Skeletal muscle satellite cell (primary cell): ENCODE measurements around the gene ZNF235. TPM values are rescaled to one million over a fixed set of nuclear protein-coding genes. Genes with fewer than 3 reads are reported as not detected.
"Not testable (repeated sequence)": the region's sequence is repeated elsewhere in the genome, so short reads cannot be mapped to it uniquely, and the experiment has no call there.

Source experiments
- H3K27me3 ChIP-seq: 2 replicates; pipeline ENCODE4 v1.7.0; 2013; ENCODE audit warnings: low read length; ENCODE audit not compliant: control insufficient read depth, insufficient read depth
- H3K36me3 ChIP-seq: 2 replicates; pipeline ENCODE4 v1.7.0; 2013; ENCODE audit warnings: mild to moderate bottlenecking, control low read depth, low read length; ENCODE audit not compliant: insufficient read depth
- H3K4me1 ChIP-seq: 2 replicates; pipeline ENCODE4 v1.7.0; 2013; ENCODE audit warnings: low read length; ENCODE audit not compliant: control insufficient read depth, insufficient read depth
- H3K4me2 ChIP-seq: 2 replicates; pipeline ENCODE4 v1.7.0; 2013; ENCODE audit warnings: mild to moderate bottlenecking, low read length
- H3K4me3 ChIP-seq: 2 replicates; pipeline ENCODE4 v1.7.0; 2013; ENCODE audit warnings: low read length
- H3K9ac ChIP-seq: 2 replicates; pipeline ENCODE4 v1.7.0; 2013; ENCODE audit warnings: mild to moderate bottlenecking, low read depth, low read length, moderate library complexity
- H3K9me3 ChIP-seq: replicated peaks from 2 replicates; pipeline ENCODE4 v1.7.0; 2013; ENCODE audit warnings: mild to moderate bottlenecking, control low read depth, low read length
- total RNA-seq: library from RNA; depleted of rRNA; stranded (reverse); fragments of >200 nt; gene quantifications from 2 replicates; pipeline ENCODE4 v1.2.3, GENCODE V29; 2012; rRNA removed

ZNF235 gene
- total RNA-seq, result 1.8 and 2.8 TPM in 2 replicates

DNA sequence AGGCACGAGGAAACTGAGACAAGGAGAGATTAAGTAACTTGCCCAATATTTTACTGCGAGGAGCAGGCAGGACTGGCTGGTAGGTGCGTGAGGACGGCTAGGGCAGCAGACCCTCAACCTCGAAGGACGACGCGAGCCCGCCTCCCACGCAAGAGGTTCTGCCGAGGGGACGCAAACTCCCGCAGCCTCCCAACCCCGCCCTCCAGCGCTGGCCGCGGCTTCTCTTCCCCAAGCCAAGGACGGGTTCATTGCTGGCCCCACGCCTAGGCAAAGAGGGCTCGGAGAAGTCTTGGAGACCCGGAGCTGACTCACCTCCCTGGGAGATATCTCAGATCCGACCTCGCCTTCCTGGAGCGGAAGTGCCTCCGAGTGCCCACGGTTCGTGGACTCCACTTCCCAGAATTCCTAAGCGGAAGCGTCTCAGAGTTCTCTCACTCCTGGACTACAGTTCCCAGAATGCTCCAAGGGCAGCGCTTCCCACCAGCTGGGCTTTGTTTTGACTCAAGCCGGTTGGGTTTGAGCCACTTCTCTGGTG, at the start of gene ZNF235:
ZNF235 (minus strand) TSS at position 367 of the 535 bp plus-strand sequence. CDS start 1,621 bp downstream, outside the sequence.
- peaks cover 6% of the 10 kb centered on the region for H3K36me3 ChIP-seq
- H3K27me3 ChIP-seq, result no peaks in the 10 kb centered on the region
- H3K4me2 ChIP-seq, result peak within 1 kb of the TSS; percentile 87
- H3K9ac ChIP-seq, result peak within 1 kb of the TSS; percentile 81
- H3K4me3 ChIP-seq, result peak within 1 kb of the TSS; percentile 78
- no peaks in the 10 kb centered on the region for H3K9me3 ChIP-seq
- peaks cover 13% of the 10 kb centered on the region for H3K4me1 ChIP-seq

DNA sequence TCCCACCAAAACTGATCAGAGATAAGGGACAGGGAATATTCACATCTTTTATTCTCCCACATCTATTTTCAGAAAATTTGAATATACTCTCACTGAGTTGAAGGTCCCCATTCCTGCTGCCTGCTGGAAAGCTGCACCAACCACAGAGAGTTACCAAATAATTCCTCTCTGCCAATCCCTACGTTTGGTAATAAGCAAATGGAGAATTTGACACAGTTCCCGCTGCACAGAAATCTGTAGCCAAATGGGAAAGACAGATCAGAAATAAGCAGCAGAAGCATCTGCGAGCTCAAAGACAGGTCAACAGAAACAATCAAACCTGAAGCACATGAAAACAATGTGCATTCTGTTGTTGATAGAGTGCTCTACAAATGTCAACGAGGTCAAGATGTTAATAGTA, 41.7 kb upstream of the ZNF235 start:
- Histone ChIP-seq H3K4me3 (no peak overlapping the region), H3K9ac (no peak overlapping the region), H3K27me3 (no peaks in the 10 kb centered on the region), H3K4me2 (no peak overlapping the region), H3K36me3 (no peaks in the 10 kb centered on the region), H3K4me1 (no peaks in the 10 kb centered on the region), H3K9me3 (peaks cover 9% of the 10 kb centered on the region)

DNA sequence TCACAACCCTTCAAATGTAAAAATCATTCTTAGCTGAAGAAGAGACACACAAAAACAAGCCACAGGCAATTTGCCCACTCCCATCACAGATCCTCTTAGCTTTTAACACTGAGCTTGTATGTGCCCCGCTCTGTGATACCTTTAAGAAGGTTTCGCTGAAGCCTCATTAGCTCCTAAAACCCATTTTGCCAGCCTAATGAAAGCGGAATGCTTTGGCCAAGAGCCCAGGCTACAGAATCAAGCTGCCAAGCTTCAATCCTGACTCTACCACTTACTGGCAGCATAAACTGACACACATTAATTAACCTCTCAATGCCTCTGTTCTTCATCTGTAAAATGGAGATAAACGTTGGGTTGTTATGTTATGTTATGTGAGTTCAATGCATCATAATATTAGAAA, 41.1 kb upstream of the ZNF235 start:
- no peaks in the 10 kb centered on the region for H3K4me1 ChIP-seq
- no peak overlapping the region for H3K4me2 ChIP-seq
- H3K36me3 ChIP-seq, result no peaks in the 10 kb centered on the region
- H3K9ac ChIP-seq, result no peak overlapping the region
- peaks cover 9% of the 10 kb centered on the region for H3K9me3 ChIP-seq
- no peaks in the 10 kb centered on the region for H3K27me3 ChIP-seq
- H3K4me3 ChIP-seq, result no peak overlapping the region

DNA sequence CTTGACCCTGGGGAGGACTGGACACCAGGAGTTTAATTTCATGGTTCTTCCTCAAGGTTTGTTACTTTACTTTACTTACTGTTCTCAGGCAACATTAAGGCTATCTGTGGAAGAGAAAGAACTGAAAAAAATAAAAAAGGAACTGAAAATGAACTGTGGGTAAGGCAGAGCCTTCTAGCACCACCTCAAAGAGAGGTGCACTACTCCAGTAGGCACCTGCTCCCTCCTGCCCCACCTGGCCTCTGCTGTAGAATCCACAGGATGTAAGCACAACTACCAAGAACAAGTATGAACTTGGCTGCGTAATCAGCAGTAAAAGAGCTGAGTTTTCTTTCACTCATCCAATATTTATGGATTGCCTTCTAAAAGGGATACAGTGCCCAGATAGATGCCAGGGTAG, 39.4 kb upstream of the ZNF235 start:
- Histone ChIP-seq H3K27me3 (no peaks in the 10 kb centered on the region), H3K4me1 (no peaks in the 10 kb centered on the region), H3K9me3 (peaks cover 9% of the 10 kb centered on the region), H3K36me3 (peaks cover 11% of the 10 kb centered on the region), H3K4me3 (no peak overlapping the region), H3K9ac (no peak overlapping the region), H3K4me2 (no peak overlapping the region)

DNA sequence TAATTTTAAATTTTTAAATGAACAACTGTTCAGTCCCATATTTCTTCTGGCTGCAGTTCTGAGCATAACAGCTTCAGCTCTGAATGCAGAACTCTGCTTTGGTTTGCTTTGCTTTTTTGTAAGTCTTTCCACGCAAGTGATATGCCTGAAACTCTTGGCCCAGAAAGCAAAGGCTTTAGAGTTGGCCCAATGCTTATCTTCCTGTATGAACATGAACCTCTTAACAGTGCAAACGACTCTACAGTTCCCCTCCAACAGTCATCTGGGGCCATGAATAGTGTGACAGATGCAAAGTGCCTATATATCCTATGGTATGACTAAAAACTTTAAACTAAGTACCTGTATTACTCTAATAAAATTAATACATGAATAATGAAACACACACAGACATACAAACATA, 37.0 kb upstream of the ZNF235 start:
- no peaks in the 10 kb centered on the region for H3K27me3 ChIP-seq
- no peaks in the 10 kb centered on the region for H3K9me3 ChIP-seq
- H3K36me3 ChIP-seq, result peaks cover 20% of the 10 kb centered on the region
- H3K4me3 ChIP-seq, result no peak overlapping the region
- H3K4me1 ChIP-seq, result no peaks in the 10 kb centered on the region
- no peak overlapping the region for H3K4me2 ChIP-seq
- H3K9ac ChIP-seq, result no peak overlapping the region

DNA sequence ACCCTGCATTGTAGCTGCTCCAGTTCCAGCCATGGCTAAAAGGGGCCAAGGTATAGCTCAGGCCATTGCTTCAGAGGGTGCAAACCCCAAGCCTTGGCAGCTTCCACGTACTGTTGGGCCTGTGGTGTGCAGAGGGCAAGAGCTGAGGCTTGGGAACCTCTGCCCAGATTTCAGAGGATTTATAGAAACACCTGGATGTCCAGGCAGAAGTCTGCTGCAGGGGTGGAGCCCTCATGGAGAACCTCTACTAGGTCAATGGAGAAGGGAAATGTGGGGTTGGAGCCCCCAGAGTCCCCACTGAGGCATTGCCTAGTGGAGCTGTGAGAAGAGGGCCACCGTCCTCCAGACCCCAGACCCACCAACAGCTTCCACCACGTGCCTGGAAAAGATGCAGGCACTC, 29.8 kb upstream of the ZNF235 start:
- not testable (repeated sequence) for H3K4me1 ChIP-seq, H3K9ac ChIP-seq, H3K9me3 ChIP-seq, H3K27me3 ChIP-seq, H3K4me2 ChIP-seq, H3K4me3 ChIP-seq
- H3K36me3 ChIP-seq, result peaks cover 69% of the 10 kb centered on the region

DNA sequence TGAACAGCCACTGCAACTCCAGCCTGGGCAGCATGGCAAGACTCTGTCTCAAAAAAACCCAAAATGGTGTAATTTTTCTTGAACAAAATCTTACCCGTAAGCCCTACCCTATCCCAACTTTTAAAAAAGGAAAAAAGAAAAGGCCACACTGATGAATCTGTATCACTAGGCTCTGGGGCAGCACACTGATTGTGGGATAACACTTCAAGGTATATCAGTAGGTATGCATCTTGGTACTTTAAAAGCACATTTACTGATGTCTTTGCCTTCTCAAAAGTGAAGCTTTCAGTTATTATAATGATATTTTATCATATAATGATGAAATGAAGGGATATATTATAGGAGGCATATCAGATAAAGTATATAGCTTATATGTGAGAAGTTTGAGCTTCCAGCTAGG, 27.3 kb upstream of the ZNF235 start:
- peaks cover 80% of the 10 kb centered on the region for H3K36me3 ChIP-seq

DNA sequence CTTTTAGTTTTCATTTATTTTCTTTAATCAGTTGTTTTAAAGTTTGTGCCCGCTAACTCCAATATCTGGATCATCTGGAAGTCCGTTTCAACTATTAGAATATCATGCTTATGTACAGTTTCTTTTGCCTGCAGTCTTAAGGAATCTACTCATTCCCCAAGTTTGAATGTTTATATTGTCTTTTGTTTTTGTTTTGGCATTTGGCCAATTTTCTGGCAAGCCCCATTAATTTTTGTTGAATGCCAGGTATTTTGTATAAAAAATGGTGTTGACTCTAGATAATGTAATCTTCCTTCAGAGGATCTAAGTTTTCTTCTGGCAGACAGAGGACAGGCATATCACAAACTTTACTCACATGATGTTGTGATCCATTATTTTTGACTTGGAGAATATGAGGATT, 11.1 kb upstream of the ZNF235 start:
- Histone ChIP-seq H3K4me2 (no peak overlapping the region), H3K4me3 (no peak overlapping the region), H3K36me3 (no peaks in the 10 kb centered on the region), H3K27me3 (no peaks in the 10 kb centered on the region), H3K9ac (no peak overlapping the region), H3K9me3 (peaks cover 2% of the 10 kb centered on the region), H3K4me1 (no peaks in the 10 kb centered on the region)

More for the DNA sequence above, 27.3 kb upstream of the ZNF235 start:
- no peaks in the 10 kb centered on the region for H3K9me3 ChIP-seq
- H3K9ac ChIP-seq, result no peak overlapping the region
- H3K4me3 ChIP-seq, result no peak overlapping the region
- no peaks in the 10 kb centered on the region for H3K4me1 ChIP-seq
- no peak overlapping the region for H3K4me2 ChIP-seq
- no peaks in the 10 kb centered on the region for H3K27me3 ChIP-seq

DNA sequence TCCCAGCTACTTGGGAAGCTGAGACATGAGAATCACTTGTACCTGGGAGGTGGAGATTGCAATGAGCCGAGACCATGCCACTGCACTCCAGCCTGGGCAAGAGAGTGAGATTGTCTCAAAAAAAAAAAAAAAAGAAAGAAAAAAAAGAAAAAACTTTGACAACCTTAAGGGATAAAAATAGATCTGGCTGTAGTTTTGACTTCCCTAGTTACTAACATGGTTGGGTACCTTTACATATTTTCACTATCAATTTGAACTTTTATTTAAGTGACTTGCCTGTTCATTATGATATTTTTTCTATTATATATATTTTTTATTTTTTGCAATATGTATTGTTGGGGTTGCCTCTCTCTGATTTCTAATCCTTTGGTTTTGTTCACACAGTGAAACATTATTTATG, 8.4 kb upstream of the ZNF235 start:
- H3K27me3 ChIP-seq, result no peaks in the 10 kb centered on the region
- H3K4me2 ChIP-seq, result no peak overlapping the region
- no peaks in the 10 kb centered on the region for H3K9me3 ChIP-seq
- no peak overlapping the region for H3K4me3 ChIP-seq
- H3K9ac ChIP-seq, result no peak overlapping the region
- no peaks in the 10 kb centered on the region for H3K36me3 ChIP-seq
- no peaks in the 10 kb centered on the region for H3K4me1 ChIP-seq

DNA sequence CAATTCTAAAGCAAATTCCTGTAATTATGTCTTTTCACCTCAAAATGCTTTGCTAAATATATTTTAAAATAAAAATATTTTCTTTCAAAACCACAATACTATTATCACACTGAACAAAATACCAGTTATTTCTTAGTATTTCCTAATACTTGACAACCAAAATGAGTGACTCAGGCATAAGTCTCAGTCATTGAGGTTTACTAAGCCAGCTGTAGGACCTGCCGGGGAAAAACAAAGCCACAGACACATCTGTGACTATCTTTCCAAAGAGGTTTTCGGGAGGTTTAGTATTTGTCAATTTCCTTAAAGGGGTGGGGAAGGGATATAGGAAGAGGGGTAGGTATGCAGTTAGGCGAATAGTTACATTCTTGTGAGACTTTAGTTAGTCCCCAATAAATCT, 3.2 kb upstream of the ZNF235 start:
- no peaks in the 10 kb centered on the region for H3K9me3 ChIP-seq
- peaks cover 13% of the 10 kb centered on the region for H3K4me1 ChIP-seq
- H3K9ac ChIP-seq, result no peak overlapping the region
- no peaks in the 10 kb centered on the region for H3K27me3 ChIP-seq
- H3K36me3 ChIP-seq, result no peaks in the 10 kb centered on the region
- no peak overlapping the region for H3K4me2 ChIP-seq
- no peak overlapping the region for H3K4me3 ChIP-seq

DNA sequence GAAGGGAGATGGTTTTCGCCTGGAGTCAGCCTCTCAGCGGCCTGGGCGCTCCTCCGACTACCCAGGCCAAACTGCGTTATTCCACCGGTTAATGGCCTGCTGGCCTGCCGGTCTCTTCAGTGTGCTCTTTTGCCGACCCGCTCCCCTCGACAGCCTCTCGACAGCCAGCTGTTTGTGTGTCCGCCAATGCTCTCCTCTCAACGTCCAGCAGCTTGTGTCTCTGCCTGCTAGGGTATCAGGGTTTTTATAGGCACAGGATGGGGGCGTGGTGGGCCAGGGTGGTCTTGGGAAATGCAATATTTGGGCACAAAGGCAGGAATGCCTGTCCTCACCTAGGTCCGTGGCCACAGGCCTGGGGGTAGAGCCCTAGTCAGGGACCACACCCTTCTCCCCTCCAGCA, 1.5 kb upstream of the ZNF235 start:
- H3K4me1 ChIP-seq, result peaks cover 13% of the 10 kb centered on the region
- H3K4me3 ChIP-seq, result no peak overlapping the region
- no peak overlapping the region for H3K9ac ChIP-seq
- H3K4me2 ChIP-seq, result no peak overlapping the region
- H3K27me3 ChIP-seq, result no peaks in the 10 kb centered on the region
- peaks cover 3% of the 10 kb centered on the region for H3K36me3 ChIP-seq
- no peaks in the 10 kb centered on the region for H3K9me3 ChIP-seq

DNA sequence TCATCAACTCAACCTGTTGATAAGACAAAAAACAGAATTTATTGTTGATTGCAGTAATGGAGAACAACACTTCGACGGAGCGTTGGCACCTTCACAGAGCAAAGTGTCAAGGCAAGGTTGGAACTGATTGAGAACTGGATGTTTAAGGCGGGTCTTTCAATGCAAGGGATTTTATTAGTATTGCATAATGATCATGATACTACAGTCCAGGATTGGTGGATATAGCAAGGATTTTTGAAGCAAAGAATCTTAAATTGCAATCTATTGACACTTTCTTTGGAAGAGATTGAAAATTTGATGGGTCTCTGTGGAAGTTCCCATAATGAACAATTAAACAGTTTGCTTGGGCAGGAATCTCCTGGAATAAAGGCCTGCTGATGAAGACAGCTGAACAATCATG, 632 bp upstream of the ZNF235 start:
- peak overlapping the region; percentile 78 for H3K4me3 ChIP-seq
- peak overlapping the region; percentile 87 for H3K4me2 ChIP-seq

More for the DNA sequence above, 632 bp upstream of the ZNF235 start:
- no peaks in the 10 kb centered on the region for H3K27me3 ChIP-seq
- peaks cover 3% of the 10 kb centered on the region for H3K36me3 ChIP-seq
- H3K9me3 ChIP-seq, result no peaks in the 10 kb centered on the region
- no peak overlapping the region for H3K9ac ChIP-seq
- peaks cover 13% of the 10 kb centered on the region for H3K4me1 ChIP-seq
